ENCODE results near the gene MVP. TPM values are rescaled to one million over a fixed set of nuclear protein-coding genes. Genes with fewer than 3 reads are reported as not detected.
A peak's percentile ranks its signal among the peaks of the same experiment; 100 is the strongest.

The MVP gene
- total and polyA plus RNA-seq, 7 experiments from 2014 or later: 118 to 221 (median 150) TPM

DNA sequence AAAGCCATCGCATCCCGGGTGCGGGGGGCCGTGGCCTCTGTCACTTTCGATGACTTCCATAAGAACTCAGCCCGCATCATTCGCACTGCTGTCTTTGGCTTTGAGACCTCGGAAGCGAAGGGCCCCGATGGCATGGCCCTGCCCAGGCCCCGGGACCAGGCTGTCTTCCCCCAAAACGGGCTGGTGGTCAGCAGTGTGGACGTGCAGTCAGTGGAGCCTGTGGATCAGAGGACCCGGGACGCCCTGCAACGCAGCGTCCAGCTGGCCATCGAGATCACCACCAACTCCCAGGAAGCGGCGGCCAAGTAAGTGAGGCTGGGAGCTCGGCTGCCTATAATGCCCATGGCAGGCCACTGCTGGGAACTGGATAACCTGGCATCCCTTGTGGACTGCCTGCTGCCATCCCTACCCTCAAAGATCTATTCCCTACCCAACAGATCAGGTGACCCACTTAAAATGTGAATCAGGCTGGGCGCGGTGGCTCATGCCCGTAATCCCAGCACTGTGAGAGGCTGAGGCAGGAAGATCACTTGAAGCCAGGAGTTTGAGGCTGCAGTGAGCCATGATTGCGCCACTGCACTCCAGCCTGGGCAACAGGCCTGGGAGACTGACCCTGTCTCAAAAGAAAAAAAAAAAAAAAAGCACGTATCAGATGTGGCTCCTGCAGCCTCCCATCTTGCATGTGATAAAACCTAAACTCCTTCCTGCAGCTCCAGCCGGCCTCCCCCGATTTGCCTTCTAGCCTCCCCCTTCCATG, 24.5 kb downstream of the MVP start:
- DNase-seq (no peak), ATAC-seq (no peak)
- H3K27me3 Mint-ChIP-seq: no peaks in the 10 kb centered on the region
- peak overlapping the region in 3 of 9 donors; percentile 5 to 76 (median 65) for H3K27ac Mint-ChIP-seq
- intact Hi-C loops (cut with micrococcal nuclease): no loop called here
- H3K4me1 ChIP-seq (ENCODE audit: control insufficient read depth in 2 of 2, insufficient read depth in 2 of 2, low read length in 2 of 2): peaks cover 0 to 7% of the 10 kb centered on the region in 2 donors
- H3K36me3 Mint-ChIP-seq: peaks cover 8 to 34% (median 13%) of the 10 kb centered on the region in 5 donors
- CTCF ChIA-PET: interaction anchor here (1.1 to 5.2 kb wide), 3 partner anchors 16 to 71 kb away, joined by 3 to 108 read pairs (median 3); partner anchors contain the start of genes MVP and PAGR1
- no peak overlapping the region for H3K27ac ChIP-seq (ENCODE audit: low read depth, low read length)
- no peaks in the 10 kb centered on the region for H3K27me3 ChIP-seq (ENCODE audit: control insufficient read depth in 2 of 2, insufficient read depth in 2 of 2, low read length in 2 of 2)
- H3K4me3 ChIP-seq (ENCODE audit: low read length): no peak overlapping the region
- no peaks in the 10 kb centered on the region for H3K9me3 ChIP-seq (ENCODE audit: control insufficient read depth in 2 of 3, low read length in 3 of 3)
- H3K4me1 Mint-ChIP-seq: peaks cover 7 to 15% (median 9%) of the 10 kb centered on the region in 7 donors
- POLR2A ChIA-PET: interaction anchor here (1.2 to 4.7 kb wide), 5 partner anchors 17 to 37 kb away, joined by 3 to 63 read pairs (median 4); partner anchors contain the start of genes CDIPT and MAZ
- H3K9me3 Mint-ChIP-seq: peaks cover 0 to 1% (median 0%) of the 10 kb centered on the region in 11 donors
- H3K4me3 Mint-ChIP-seq: no peak overlapping the region
- H3K36me3 ChIP-seq (ENCODE audit: control insufficient read depth in 2 of 3, insufficient read depth in 3 of 3, low read length in 3 of 3): peaks cover 0 to 76% (median 21%) of the 10 kb centered on the region in 3 experiments

DNA sequence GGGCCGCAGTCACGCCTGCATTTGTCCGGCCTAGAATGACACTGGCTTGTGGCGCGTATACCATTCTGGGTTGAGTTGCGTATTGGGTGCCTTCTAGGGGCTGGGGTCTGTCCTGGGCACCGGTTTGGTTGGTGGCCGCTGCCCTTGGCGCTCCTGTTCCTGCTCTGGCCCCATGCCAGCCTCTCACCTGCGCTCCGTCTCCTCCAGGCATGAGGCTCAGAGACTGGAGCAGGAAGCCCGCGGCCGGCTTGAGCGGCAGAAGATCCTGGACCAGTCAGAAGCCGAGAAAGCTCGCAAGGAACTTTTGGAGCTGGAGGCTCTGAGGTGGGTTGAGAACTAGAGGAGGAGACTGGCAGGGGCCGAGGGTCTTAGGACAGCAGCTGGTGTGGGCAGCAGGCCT, 25.4 kb downstream of the MVP start:
- peaks cover 8 to 16% (median 12%) of the 10 kb centered on the region in 7 donors for H3K4me1 Mint-ChIP-seq
- peak overlapping the region in 4 of 9 donors; percentile 51 to 79 (median 65) for H3K27ac Mint-ChIP-seq
- Histone ChIP-seq H3K4me1 (ENCODE audit: control insufficient read depth in 2 of 2, insufficient read depth in 2 of 2, low read length in 2 of 2) (peaks cover 0 to 7% of the 10 kb centered on the region in 2 donors), H3K9me3 (ENCODE audit: control insufficient read depth in 2 of 3, low read length in 3 of 3) (no peaks in the 10 kb centered on the region), H3K4me3 (ENCODE audit: low read length) (no peak overlapping the region), H3K36me3 (ENCODE audit: control insufficient read depth in 2 of 3, insufficient read depth in 3 of 3, low read length in 3 of 3) (peaks cover 0 to 67% (median 21%) of the 10 kb centered on the region in 3 experiments), H3K27me3 (ENCODE audit: control insufficient read depth in 2 of 2, insufficient read depth in 2 of 2, low read length in 2 of 2) (no peaks in the 10 kb centered on the region), H3K27ac (ENCODE audit: low read depth, low read length) (peak overlapping the region; percentile 23)
- DNase-seq (no peak), ATAC-seq (no peak)
- H3K36me3 Mint-ChIP-seq: peaks cover 8 to 27% (median 12%) of the 10 kb centered on the region in 5 donors
- H3K27me3 Mint-ChIP-seq: no peaks in the 10 kb centered on the region
- peaks cover 0 to 4% (median 0%) of the 10 kb centered on the region in 11 donors for H3K9me3 Mint-ChIP-seq
- POLR2A ChIA-PET: interaction anchor here (1.2 to 4.7 kb wide), 4 partner anchors 17 to 37 kb away, joined by 3 to 63 read pairs (median 22); partner anchors contain the start of genes CDIPT and MAZ
- H3K4me3 Mint-ChIP-seq: no peak overlapping the region
- CTCF ChIA-PET: interaction anchor here (0.9 to 5.2 kb wide), 4 partner anchors 19 to 72 kb away, joined by 3 to 108 read pairs (median 6); partner anchors contain the start of genes MVP and PAGR1
- intact Hi-C loops (cut with micrococcal nuclease): no loop called here

DNA sequence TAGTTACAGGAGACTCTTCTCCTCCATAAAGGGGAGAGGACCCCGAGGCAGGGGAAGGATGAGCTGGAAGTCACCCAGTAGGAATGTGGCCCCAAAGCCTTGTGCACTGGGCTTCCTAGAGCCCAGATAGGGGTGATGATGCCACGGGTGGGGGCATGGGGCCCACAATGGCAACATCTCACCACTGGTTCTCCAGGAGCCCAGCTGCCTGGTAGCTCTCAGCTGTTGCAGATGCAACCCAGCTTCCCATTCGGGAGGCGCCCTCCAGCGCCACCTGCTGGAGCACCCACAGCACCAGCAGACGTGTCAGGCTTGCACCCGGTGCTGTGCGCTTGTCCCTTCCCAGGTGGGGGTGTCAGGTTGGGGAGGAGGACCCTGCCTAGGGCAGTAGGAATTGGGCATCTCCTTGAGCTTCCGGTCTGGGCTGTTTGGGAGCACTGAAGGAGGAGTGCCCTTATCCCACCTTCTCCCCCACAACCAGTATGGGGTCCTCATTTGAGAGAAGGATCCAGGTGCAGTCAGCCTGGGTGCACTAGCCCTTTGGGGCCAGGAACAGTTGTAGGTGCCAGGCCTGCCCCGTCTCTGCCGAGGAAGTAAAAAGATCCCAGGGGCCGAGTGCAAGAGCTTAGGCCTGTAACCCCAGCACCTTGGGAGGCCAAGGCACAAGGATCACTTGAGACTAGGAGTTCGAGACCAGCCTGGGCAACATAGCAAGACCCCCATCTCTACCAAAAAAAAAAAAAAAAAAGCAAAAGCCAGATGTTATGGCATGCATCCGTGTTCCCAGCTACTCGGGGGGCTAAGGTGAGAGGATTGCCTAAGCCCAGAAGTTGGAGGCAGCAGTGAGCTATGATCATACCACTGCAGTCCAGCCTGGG, 28.4 kb downstream of the MVP start:
- ATAC-seq (peak; percentile 96), DNase-seq (peak; percentile 71 to 87 (median 81))
- Histone ChIP-seq H3K4me1 (ENCODE audit: control insufficient read depth in 2 of 2, insufficient read depth in 2 of 2, low read length in 2 of 2) (peaks cover 0 to 7% of the 10 kb centered on the region in 2 donors), H3K9me3 (ENCODE audit: control insufficient read depth in 2 of 3, low read length in 3 of 3) (no peaks in the 10 kb centered on the region), H3K36me3 (ENCODE audit: control insufficient read depth in 2 of 3, insufficient read depth in 3 of 3, low read length in 3 of 3) (peaks cover 0 to 42% (median 12%) of the 10 kb centered on the region in 3 experiments), H3K27ac (ENCODE audit: low read depth, low read length) (no peak overlapping the region), H3K4me3 (ENCODE audit: low read length) (no peak overlapping the region), H3K27me3 (ENCODE audit: control insufficient read depth in 2 of 2, insufficient read depth in 2 of 2, low read length in 2 of 2) (no peaks in the 10 kb centered on the region)
- Mint-ChIP-seq H3K9me3 (peaks cover 0 to 6% (median 0%) of the 10 kb centered on the region in 11 donors), H3K27me3 (no peaks in the 10 kb centered on the region), H3K4me3 (no peak overlapping the region), H3K27ac (peak overlapping the region; percentile 18 to 88 (median 56)), H3K4me1 (peaks cover 8 to 17% (median 9%) of the 10 kb centered on the region in 7 donors), H3K36me3 (peaks cover 4 to 24% (median 12%) of the 10 kb centered on the region in 5 donors)
- intact Hi-C loops (cut with micrococcal nuclease): loop anchor here (1.0 to 2.0 kb wide), 11 partner anchors 21 to 173 kb away; partner anchors contain the start of genes KIF22 (in 2 of the 2), MVP (in 2 of the 2) and PAGR1 (in 1 of the 2)
- ChIA-PET POLR2A (interaction anchor here (0.6 to 4.7 kb wide), 18 partner anchors 9 to 148 kb away, joined by 3 to 63 read pairs (median 5); partner anchors contain the start of genes CDIPT, KCTD13, KIF22 and MAZ), CTCF (interaction anchor here (0.6 to 5.2 kb wide), 28 partner anchors 9 to 249 kb away, joined by 3 to 108 read pairs (median 6); partner anchors contain the start of genes C16orf92, CDIPT, KCTD13 and KIF22)

DNA sequence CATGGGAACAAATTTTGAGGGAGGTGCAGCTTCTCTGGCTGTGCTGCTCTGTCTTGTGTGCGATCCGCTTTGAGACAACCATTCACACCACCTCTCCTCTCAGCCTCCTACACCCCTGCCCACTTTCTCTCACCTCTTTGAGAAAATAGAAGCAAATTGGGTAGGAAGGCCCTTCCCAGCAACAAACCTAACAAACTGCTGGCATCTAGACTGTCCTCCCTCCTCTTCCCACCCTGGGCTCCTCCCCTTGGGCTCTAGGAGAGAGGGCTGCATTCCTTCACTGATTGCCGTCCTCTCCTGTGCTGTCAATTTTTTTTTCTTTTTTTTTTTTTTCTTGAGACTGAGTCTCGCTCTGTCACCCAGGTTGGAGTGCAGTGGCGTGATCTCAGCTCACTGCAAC, 29.2 kb downstream of the MVP start:
- H3K4me1 Mint-ChIP-seq: peaks cover 8 to 17% (median 9%) of the 10 kb centered on the region in 7 donors

DNA sequence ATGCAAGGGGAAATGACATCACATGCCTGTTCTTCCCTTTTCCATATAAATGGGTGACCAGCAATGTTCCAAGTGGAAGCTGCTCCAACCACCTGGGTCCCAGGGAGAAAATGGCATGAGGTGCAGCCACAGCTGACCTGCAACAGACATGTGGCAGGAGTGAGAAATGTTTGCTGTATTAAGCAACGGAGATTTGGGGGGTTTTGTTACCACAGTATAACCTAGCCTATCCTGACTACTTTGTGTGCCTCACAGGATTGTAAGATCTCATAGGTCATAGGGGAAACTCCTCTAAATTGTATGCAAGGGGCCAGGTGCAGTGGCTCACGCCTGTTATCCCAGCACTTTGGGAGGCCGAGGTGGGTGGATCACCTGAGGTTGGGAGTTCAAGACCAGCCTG, 30.7 kb downstream of the MVP start:
- no peak for ATAC-seq
- Histone ChIP-seq H3K9me3 (ENCODE audit: control insufficient read depth in 2 of 3, low read length in 3 of 3) (no peaks in the 10 kb centered on the region), H3K27me3 (ENCODE audit: control insufficient read depth in 2 of 2, insufficient read depth in 2 of 2, low read length in 2 of 2) (no peaks in the 10 kb centered on the region), H3K4me3 (ENCODE audit: low read length) (no peak overlapping the region), H3K27ac (ENCODE audit: low read depth, low read length) (no peak overlapping the region), H3K36me3 (ENCODE audit: control insufficient read depth in 2 of 3, insufficient read depth in 3 of 3, low read length in 3 of 3) (peaks cover 0 to 19% (median 4%) of the 10 kb centered on the region in 3 experiments), H3K4me1 (ENCODE audit: control insufficient read depth in 2 of 2, insufficient read depth in 2 of 2, low read length in 2 of 2) (peaks cover 0 to 7% of the 10 kb centered on the region in 2 donors)
- H3K27me3 Mint-ChIP-seq: no peaks in the 10 kb centered on the region
- H3K9me3 Mint-ChIP-seq: peaks cover 0 to 4% (median 0%) of the 10 kb centered on the region in 11 donors
- no peak overlapping the region for H3K4me3 Mint-ChIP-seq
- H3K36me3 Mint-ChIP-seq: peaks cover 0 to 12% (median 4%) of the 10 kb centered on the region in 5 donors
- ChIA-PET CTCF (interaction anchor here (0.7 to 2.6 kb wide), 3 partner anchors 43 to 143 kb away, joined by 3 to 13 read pairs (median 3); no protein-coding TSS in a partner anchor), POLR2A (interaction anchor here (0.6 to 1.5 kb wide), 4 partner anchors 13 to 210 kb away, joined by 3 to 4 read pairs (median 4); partner anchors contain the start of gene CDIPT)
- peak overlapping the region in 4 of 9 donors; percentile 3 to 75 (median 28) for H3K27ac Mint-ChIP-seq
- intact Hi-C loops (cut with micrococcal nuclease): no loop called here
- peaks cover 8 to 17% (median 9%) of the 10 kb centered on the region in 7 donors for H3K4me1 Mint-ChIP-seq
- no peak for DNase-seq

More for the DNA sequence above, 29.2 kb downstream of the MVP start:
- ChIA-PET CTCF (interaction anchor here (1.1 to 5.2 kb wide), 10 partner anchors 17 to 153 kb away, joined by 3 to 108 read pairs (median 8); partner anchors contain the start of genes KCTD13, KIF22, MAZ and MVP), POLR2A (interaction anchor here (0.6 to 4.7 kb wide), 11 partner anchors 10 to 149 kb away, joined by 3 to 63 read pairs (median 12); partner anchors contain the start of genes KIF22, MAZ, MVP and PAGR1)
- no peaks in the 10 kb centered on the region for H3K27me3 ChIP-seq (ENCODE audit: control insufficient read depth in 2 of 2, insufficient read depth in 2 of 2, low read length in 2 of 2)
- H3K4me3 Mint-ChIP-seq: no peak overlapping the region
- H3K36me3 Mint-ChIP-seq: peaks cover 4 to 22% (median 12%) of the 10 kb centered on the region in 5 donors
- H3K9me3 ChIP-seq (ENCODE audit: control insufficient read depth in 2 of 3, low read length in 3 of 3): no peaks in the 10 kb centered on the region
- ATAC-seq: no peak
- H3K4me3 ChIP-seq (ENCODE audit: low read length): no peak overlapping the region
- no peak overlapping the region for H3K27ac ChIP-seq (ENCODE audit: low read depth, low read length)
- no peak for DNase-seq
- peaks cover 0 to 7% of the 10 kb centered on the region in 2 donors for H3K4me1 ChIP-seq (ENCODE audit: control insufficient read depth in 2 of 2, insufficient read depth in 2 of 2, low read length in 2 of 2)
- peak overlapping the region in 7 of 9 donors; percentile 9 to 79 (median 49) for H3K27ac Mint-ChIP-seq
- H3K9me3 Mint-ChIP-seq: peaks cover 0 to 6% (median 0%) of the 10 kb centered on the region in 11 donors
- intact Hi-C loops (cut with micrococcal nuclease): loop anchor here in 1 of 2 donors (2.0 kb wide), 2 partner anchors 59 to 157 kb away; partner anchors contain the start of gene KIF22
- no peaks in the 10 kb centered on the region for H3K27me3 Mint-ChIP-seq
- peaks cover 0 to 34% (median 8%) of the 10 kb centered on the region in 3 experiments for H3K36me3 ChIP-seq (ENCODE audit: control insufficient read depth in 2 of 3, insufficient read depth in 3 of 3, low read length in 3 of 3)

Measured in naive thymus-derived CD4-positive, alpha-beta T cell (primary cell).